NCI-H774 (cell line): ENCODE data around the gene RUSC2.

ENCODE experiments used
- DNase-seq: peaks from one replicate; lab custom pipeline; 2025; lab: John Stamatoyannopoulos, UW

Gene RUSC2, protein sequence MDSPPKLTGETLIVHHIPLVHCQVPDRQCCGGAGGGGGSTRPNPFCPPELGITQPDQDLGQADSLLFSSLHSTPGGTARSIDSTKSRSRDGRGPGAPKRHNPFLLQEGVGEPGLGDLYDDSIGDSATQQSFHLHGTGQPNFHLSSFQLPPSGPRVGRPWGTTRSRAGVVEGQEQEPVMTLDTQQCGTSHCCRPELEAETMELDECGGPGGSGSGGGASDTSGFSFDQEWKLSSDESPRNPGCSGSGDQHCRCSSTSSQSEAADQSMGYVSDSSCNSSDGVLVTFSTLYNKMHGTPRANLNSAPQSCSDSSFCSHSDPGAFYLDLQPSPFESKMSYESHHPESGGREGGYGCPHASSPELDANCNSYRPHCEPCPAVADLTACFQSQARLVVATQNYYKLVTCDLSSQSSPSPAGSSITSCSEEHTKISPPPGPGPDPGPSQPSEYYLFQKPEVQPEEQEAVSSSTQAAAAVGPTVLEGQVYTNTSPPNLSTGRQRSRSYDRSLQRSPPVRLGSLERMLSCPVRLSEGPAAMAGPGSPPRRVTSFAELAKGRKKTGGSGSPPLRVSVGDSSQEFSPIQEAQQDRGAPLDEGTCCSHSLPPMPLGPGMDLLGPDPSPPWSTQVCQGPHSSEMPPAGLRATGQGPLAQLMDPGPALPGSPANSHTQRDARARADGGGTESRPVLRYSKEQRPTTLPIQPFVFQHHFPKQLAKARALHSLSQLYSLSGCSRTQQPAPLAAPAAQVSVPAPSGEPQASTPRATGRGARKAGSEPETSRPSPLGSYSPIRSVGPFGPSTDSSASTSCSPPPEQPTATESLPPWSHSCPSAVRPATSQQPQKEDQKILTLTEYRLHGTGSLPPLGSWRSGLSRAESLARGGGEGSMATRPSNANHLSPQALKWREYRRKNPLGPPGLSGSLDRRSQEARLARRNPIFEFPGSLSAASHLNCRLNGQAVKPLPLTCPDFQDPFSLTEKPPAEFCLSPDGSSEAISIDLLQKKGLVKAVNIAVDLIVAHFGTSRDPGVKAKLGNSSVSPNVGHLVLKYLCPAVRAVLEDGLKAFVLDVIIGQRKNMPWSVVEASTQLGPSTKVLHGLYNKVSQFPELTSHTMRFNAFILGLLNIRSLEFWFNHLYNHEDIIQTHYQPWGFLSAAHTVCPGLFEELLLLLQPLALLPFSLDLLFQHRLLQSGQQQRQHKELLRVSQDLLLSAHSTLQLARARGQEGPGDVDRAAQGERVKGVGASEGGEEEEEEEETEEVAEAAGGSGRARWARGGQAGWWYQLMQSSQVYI (N-terminal part only)

DNA sequence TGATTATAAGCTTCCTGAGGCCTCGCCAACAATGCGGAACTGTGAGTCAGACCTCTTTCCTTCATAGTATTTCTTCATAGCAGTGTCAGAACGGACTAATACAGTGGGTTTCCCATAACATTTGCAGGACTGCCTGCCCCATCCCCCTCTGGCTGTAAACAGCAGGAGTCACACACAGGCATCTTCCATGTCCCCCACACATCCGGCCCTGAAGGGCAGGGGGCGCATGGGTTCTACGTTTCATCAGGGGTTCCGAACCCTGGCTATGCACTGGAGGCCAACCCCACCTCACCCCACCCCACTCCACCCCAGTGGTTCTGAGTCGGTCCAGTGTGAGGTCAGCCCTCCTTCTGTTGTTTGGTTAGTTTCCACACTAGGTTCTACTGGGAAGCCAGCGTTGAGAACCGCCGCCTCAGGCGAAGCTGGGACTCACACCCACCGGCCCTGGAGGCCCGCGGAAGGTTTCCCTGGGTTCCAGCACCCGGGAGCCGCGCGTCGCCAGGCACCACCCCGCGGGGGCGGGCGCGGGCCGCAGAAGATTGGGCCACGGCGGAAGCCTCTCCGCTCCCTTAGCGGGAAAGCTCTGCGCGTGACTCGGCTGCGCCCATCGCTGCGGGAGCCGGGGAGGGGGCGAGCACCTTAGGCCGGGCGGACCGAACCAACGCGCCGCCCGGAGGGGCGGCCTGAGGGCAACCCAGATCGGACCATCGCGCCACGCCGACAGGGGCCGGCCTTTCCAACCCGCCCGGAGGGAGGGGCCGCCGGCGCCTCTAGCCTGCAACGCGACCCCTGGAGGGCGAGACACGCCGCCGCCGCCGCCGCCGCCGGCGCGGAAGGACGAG lies at the start of gene RUSC2:
TSS of gene RUSC2 (plus strand) at position 799 of the 842 bp plus-strand sequence. CDS start 56,411 bp downstream, outside the sequence.
- DNase-seq = peak; percentile 89

DNA sequence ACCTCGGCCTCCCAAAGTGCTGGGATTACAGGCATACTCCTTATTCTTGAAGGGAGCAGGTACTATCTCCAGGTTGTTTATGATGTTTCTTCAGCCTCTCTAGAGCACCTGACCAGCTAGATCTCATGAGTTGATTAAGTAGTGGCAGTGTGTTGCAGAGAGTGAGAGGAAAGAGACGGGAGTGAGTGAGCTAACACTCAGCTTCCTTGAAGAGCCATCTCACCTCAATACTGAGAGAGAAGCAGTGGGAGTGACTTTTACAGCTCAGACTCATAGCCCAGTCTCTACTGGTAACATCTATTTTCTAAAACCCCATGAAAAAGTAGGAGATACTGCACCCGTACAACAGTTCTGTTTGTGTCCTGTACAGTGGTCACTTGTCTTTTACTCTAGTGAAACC lies 43.9 kb upstream of the RUSC2 start:
- DNase-seq = no peak

DNA sequence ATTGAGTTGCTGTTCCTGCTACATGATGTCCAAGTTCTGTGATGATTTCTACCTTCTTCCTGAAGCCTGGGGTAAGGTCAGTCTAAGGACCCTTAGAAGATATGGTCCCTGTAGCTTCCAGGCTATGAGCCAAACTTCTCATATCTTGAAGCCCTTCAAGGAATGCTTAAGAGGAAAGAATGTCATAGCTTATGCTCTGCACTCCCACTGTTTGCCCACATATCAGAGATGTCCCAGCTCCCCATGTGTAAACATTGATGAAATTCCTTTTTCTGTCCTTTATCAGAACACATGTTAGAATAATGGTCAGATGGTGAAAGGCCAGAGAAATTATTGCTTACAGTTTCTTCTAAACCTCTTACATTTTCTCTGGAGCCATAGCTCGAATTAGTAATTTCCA lies 41.4 kb upstream of the RUSC2 start:
- no peak for DNase-seq

DNA sequence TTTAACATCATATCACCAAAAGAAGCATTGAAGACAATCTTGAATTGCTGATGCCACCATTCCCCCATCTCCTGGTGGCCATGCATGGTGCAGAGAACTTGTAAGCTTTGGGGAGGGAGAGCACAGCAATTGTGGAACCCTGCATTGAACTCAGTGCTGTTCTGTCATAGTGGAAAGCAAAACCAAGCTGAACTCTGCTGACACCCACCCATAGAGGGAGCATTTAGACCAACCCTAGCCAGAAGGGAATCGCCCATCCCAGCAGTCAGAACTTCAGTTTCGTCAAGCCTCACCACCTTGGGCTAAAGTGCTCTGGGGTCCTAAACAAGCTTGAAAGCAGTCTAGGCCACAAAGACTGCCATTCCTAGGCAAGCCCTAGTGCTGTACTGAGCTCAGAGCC lies 37.4 kb upstream of the RUSC2 start:
- no peak for DNase-seq

DNA sequence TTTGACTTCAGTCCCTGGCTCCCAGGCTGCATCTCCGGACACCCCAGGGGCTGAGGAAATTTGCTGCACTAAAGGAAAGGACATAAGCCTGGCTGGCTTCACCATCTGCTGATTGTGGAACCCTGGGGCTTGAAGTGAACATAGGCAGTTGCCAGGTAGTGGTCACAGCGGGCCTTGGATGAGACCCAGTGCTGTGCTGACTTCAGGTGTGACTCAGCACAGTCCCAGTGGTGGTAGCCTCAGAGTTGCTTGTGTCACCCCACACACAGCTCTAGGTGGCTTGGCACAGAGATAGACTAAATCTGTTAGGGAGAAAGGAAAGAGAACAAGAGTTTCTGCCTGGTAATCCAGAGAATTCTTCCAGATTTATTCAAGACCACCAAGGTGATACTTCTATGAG lies 36.1 kb upstream of the RUSC2 start:
- no peak for DNase-seq

DNA sequence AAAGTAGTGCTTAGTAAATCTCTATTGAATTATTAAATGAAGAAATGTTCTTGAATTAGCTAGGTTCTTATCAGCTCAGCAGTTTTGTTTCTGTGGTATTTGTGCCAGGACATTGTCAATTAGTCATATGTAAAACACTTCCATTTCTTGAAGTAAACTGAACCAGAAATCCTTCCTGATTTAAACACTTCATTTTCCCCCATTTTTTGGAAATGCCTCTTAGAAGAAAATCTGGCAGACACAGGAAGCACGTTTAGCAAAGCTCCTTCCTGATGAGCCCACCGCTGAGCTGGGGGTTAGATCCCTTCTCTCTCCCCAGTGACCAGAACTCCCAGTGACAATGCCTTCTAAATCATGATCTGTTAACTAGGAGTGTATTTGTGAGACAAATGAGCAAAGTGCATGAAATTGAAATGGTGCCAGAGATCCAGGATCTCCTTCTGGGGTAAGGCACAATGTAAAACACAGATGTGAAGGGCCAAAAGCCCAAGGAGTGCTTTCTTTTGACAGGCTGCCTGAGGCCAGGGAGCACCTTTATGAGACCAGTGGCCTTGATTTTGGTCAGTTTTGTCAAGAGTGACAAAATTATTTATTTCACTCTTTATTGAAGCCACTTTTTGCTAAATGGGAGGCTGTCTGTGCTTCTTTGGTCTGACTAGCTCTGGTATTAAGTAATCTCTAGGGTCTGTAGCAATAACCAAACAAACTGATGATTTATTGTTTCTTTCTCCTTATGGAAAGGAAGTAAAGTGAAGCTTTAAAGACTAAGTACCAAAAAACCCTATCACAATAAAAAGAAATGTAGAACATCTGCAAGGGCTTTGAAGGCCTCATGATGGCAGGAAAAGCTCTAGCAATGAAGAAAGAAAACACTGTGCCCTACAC lies 25.5 kb upstream of the RUSC2 start:
- DNase-seq = no peak

DNA sequence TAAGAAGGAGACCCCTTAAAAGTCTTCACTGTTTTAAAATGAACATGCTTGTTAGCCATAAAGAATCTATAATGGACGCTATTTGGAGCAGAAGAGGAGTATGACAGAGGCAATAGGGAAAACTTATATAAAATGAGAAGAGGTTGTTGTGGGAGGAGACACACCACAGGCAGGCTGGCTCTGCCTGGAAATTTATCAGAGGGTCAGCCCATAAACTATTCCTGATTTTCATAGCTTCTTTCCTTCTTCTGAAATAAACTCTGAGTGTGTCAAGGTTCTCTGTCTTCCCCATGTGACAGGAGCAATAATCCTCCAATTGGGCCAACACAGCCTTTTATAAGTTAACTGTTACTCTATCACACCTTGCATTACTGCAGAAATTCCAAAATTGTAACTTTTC lies 19.6 kb upstream of the RUSC2 start:
- DNase-seq = no peak

DNA sequence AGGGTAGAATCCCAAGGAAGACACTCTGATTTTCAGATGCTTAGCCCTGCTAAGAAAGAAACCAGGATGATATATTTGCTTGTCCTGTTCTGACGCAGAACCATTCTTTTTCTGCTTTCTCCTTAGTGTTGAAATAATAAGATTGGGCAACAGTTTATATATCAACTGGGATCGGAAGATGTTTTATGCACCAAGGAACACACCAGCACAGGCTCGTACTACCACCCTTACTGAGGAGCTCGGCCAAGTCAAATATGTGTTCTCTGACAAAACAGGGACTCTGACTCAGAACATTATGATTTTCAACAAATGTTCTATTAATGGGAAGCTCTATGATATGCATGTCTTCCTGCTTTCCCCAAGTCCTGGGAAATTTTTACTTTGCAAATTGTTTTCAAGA lies 19.0 kb upstream of the RUSC2 start:
- no peak for DNase-seq

DNA sequence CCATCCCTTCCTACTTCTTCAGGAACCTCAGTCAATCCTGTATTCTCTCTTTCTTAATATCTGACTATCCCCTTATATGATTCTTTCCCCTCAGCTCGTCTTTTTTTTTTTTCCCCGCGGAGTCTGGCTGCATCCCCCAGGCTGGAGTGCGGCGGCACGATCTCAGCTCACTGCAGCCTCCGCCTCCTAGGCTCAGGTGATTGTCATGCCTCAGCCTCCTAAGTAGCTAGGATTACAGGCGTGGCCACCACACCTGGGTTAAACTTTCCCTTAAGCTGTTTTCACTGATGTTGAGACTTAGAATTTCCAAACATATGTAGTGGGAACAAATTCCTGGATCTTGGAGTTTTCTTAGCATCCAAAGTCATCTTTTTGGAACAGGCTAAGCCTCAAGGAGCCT lies 13.3 kb upstream of the RUSC2 start:
- no peak for DNase-seq

DNA sequence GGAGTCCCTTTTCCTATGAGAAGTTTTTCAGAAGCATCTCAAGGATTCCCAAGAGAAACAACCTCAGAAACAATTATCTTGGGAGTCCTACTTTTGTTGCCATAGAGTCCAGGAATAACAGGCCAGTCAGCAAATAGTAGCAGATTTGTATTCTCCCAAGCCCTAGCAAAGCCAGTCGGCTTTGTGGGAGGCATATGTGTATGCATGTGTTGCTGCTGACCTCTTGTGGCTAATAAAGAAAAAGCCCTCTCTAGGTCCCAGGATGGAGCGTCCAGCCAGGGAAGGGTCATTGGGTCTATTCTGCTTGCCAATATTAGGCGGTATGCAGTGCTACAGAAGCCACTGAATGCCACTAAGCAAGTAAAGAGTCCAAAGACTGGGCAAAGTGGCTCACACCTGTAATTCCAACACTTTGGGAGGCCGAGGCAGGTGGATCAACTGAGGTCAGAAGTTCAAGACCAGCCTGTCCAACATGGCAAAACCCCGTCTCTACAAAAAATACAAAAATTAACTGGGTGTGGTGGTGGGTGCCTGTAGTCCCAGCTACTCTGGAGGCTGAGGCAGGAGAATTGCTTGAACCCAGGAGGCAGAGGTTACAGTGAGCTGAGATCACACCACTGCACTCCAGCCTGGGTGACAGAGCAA lies 12.6 kb upstream of the RUSC2 start:
- DNase-seq = peak; percentile 69

DNA sequence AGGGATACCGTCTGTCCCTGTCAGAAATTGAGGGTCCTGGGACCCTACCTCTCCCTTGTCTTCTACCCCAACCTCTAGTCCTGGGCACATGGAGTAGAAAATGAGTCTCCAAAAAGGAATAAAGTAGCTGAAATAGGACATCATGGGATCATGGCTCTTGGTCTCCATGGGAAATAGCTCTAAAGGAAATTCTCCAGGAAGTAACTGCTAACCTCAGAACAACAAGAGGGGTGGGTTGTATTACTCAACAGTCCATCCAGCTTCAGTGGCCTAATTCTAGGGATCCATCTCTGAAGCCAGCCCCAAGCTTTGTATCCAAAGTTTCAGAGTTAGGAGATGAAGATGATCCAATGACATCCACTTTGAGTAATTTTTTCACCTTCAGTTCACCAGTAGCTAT lies 11.0 kb upstream of the RUSC2 start:
- no peak for DNase-seq

DNA sequence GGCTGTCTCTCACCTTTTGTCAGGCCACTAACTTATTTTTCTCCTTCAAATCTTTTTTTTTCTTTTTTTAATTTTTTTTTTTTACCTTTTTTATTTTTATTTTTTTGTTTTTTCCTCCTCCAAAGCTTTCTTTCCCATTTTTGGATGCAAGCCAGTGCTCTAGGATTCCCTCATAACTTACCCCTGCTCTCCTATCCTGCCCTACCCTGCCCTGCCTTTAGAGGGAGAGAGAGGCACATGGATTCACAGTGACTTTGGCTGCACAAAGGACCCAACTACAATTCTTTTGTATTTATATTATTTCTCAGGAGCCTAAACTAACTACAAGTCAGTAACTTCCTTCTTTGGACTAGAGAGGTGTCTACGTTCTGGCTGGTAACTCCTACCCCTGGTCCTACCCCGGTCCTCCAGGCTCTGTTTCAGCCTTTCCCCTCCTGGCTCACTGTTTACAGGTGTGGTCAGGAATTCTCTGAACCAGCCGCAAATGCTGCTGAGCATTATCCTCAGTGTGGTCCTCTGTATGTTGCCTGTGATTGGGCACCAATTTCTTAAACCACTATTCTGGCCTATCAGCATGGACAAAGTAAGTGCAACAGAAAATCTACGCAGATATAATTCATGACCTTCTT lies 8.4 kb upstream of the RUSC2 start:
- no peak for DNase-seq

DNA sequence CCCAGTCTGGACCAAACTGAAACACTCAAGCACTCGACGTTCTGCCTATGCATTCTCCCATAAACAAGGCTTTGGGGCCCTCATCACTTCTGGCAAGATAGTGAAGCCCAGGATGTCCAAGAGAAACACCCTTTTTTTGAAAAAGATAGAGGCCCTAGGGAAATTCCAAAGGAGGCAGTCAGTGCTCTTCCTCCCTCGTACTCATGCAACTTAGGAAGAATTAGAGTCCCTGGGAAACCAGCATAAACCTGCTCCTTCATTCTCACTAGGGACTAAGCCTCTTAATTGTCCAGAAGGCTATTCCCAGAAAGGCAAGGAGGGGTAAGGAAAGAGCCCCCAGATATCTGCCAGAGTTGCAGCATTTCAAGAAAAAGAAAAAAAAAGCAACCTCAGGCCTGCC lies 7.8 kb upstream of the RUSC2 start:
- DNase-seq = no peak

DNA sequence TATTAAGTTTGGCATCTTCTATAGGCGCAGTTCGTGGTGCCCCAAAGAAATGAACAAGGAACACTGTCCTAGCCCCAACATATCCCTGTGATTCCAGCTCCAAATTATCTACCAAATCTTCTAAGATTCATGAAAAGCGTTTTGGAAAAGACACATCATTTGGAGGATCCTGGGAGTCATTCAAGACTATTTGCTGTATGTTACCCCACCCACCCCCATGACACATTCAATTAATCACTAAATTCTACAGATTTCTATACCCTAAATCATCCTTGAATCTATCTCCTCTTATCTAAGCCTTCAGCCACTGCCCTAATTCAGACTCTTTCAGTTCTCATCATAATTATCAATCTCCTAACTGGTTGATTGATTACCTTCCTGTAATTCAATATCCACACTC lies 5.5 kb upstream of the RUSC2 start:
- no peak for DNase-seq

DNA sequence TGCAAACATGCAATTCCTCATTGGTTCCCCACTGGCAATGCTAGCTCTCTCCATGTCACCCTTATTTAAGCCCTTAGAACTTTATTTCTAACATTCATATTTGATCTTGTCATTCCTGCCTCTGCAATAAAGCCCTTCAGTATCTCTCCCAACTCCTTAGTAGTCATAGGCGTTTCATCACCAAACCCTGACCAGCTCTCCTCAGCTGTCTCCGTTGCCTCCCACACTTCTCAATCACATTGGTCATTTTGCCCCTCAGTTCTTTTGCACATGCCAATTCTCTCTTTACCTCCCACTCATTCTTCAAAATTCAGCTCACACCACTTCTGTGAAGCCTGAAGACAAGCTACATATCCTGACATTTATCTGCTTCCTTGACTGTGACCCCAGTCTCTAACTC lies 2.8 kb upstream of the RUSC2 start:
- DNase-seq = no peak

DNA sequence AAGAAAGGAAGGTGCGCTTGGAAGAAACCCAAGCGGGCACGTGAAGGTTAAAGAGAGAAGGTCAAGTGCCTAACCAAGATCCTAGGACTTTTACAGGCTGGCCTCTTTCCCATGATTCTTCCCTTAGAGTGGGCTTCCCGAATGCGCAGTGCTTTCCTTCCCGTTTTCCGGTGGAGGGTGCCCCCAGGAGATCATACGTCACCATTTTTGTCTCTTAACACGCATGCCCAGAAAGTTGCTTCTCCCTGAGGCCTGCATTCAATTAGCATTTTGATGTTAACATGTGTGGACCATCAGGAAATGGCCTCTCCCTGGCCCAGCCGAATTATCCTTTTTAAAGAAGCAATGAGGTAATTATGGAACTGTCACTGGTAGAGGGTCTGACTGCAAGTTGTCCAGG lies 1.9 kb upstream of the RUSC2 start:
- no peak for DNase-seq

DNA sequence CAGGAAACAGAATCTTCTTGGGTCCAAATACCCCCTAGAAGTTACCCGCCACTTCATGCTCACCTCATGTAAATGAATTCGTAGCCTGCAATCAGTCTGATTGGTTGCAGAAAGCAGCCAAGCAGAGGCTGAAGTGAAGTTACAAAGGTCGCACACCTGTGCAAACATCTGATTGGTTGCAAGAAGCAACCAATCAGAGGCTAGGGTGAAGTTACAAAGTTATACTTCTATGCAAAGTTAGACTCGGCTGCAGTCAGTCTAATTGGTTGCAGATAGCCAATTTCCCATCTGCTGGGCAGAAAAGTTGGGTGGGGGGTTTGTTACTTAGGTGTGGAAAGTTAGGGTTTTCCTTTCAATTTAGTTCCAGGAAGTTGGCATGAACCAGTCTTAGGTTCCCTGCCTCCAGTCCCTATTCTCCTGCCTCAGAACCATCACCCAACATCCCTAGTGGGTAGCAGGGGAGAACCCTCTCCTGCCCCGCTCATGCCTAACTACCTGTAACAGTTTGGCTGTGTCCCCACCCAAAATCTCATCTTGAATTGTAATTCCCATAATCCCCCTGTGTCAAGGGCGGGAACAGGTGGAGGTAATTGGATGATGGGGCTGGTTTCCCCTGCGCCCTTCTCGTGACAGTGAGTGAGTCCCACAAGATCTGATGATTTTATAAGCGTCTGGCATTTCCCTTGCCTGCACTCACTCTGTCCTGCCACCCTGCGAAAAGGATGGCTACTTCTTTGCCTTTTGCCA lies 1.2 kb upstream of the RUSC2 start:
- peak; percentile 4 for DNase-seq

DNA sequence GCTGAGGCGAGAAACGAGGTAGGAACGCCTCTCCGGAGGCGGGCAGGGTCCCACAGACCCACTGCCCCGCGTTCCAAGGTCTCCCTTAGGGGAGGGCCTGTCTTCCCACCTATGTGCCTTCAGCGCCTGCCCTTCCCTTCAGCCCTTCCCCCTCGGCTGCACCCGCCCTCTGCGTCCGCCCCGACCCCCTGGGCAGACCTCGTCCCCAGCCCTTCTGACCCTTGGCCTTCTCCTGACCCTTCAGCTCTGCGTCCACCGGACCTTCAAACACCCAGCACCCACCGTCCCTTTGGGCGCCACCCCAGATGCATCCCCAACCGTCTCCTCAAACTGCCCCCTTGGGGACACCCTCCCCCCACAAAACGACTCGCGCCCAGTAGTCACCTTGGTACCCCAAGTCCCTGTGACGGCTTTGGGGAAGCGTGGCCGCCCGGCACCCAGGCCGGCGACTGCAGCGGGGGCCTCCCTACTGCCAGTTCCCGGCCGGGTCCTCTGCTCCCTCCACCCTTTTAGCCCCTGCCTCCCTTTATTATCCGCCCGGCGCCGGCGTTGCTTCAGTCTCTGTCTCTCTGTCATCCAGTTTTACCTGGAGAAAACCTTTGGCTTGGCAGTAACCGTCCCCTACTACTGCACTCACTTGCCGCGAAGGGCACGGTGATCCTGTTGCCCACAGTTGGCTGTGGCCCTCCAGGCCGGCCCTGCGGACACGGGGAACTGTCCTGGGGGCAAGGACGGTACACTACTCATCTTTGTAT lies 421 bp downstream of the RUSC2 start:
- DNase-seq = no peak
